ENCODE results near the gene TRIM45.

DNA sequence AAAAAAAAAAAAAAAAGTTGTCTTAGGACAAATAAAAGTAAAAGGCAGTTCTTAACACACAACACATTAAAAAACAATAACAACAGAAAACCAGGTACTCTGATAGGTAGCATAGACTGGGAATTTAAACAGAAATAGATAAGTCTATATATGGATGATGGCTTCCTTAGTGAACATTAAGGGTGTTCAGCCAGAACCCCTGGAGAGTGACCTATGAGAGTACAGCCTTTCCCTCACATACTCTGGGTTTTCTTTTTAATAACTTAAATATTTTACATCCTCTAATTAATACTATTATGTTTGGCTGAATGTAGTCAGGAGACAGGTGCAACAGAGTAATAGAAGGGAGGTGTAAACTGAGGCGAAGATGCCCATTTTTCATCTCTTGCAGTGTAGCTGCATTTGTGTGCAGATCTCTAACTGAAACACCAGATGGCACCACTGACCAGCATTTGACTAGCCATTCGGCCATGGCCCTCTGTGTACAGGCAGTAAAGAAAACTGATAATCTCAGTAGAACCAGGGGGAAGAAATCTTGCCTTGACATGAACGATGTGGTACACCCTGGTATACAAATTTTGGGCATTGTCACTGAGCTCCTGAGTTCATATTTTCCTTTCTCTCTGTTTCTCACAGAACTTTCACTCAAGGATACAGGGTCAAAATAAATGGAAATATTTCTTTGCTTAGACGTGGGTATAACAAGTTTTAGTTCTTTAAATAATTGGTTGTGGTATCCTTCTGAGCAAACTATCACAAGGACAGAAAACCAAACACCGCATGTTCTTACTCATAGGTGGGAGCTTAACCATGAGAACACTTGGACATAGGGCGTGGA lies 53.8 kb downstream of the TRIM45 start:
- no peak for TF ChIP-seq EZH2 (IDR thresholded peaks at IDR 0.05)
- TF ChIP-seq, protein P1, sequence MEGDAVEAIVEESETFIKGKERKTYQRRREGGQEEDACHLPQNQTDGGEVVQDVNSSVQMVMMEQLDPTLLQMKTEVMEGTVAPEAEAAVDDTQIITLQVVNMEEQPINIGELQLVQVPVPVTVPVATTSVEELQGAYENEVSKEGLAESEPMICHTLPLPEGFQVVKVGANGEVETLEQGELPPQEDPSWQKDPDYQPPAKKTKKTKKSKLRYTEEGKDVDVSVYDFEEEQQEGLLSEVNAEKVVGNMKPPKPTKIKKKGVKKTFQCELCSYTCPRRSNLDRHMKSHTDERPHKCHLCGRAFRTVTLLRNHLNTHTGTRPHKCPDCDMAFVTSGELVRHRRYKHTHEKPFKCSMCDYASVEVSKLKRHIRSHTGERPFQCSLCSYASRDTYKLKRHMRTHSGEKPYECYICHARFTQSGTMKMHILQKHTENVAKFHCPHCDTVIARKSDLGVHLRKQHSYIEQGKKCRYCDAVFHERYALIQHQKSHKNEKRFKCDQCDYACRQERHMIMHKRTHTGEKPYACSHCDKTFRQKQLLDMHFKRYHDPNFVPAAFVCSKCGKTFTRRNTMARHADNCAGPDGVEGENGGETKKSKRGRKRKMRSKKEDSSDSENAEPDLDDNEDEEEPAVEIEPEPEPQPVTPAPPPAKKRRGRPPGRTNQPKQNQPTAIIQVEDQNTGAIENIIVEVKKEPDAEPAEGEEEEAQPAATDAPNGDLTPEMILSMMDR (IDR thresholded peaks at IDR 0.05): peak; percentile 86

Data from neural progenitor cell (in vitro differentiated cells).